Neural progenitor cell (in vitro differentiated cells): ENCODE data around the gene CIROP. TPM values are rescaled to one million over a fixed set of nuclear protein-coding genes. Genes with fewer than 3 reads are reported as not detected.

ENCODE experiments used
- DNase-seq: peaks from one replicate; pipeline ENCODE4 v3.0.0-alpha.2; 2016; ENCODE audit warnings: low spot score
- H2AFZ ChIP-seq: fragments of 200-600 bp; sonication (generic); replicated peaks from 2 replicates; pipeline ENCODE4 v1.6.1; 2016; ENCODE audit warnings: antibody characterized with exemption
- H3F3A ChIP-seq: fragments of 200-600 bp; sonication (generic); 2 replicates; pipeline ENCODE4 v1.6.1; 2016; ENCODE audit warnings: antibody characterized with exemption, low read depth
- H3K27ac ChIP-seq: fragments of 200-600 bp; sonication (generic); 2 replicates; pipeline ENCODE4 v1.5.1; 2016; ENCODE audit warnings: mild to moderate bottlenecking
- H3K27me3 ChIP-seq: fragments of 200-600 bp; sonication (generic); 2 replicates; pipeline ENCODE4 v1.6.1; 2016; ENCODE audit warnings: mild to moderate bottlenecking, moderate library complexity
- H3K36me3 ChIP-seq: fragments of 200-600 bp; sonication (generic); 2 replicates; pipeline ENCODE4 v1.5.1; 2016
- H3K4me1 ChIP-seq: fragments of 200-600 bp; sonication (generic); 2 replicates; pipeline ENCODE4 v1.6.1; 2016; ENCODE audit warnings: mixed run types
- H3K4me2 ChIP-seq: fragments of 200-600 bp; sonication (generic); 2 replicates; pipeline ENCODE4 v1.6.1; 2016
- H3K4me3 ChIP-seq: fragments of 200-600 bp; sonication (generic); 2 replicates; pipeline ENCODE4 v1.5.1; 2016
- H3K79me2 ChIP-seq: fragments of 200-600 bp; sonication (generic); 2 replicates; pipeline ENCODE4 v1.6.1; 2016; ENCODE audit warnings: low read depth
- H3K9ac ChIP-seq: fragments of 200-600 bp; sonication (generic); 2 replicates; pipeline ENCODE4 v1.6.1; 2016
- H3K9me3 ChIP-seq: fragments of 200-600 bp; sonication (generic); 2 replicates; pipeline ENCODE4 v1.5.1; 2016; ENCODE audit warnings: low read depth
- H4K20me1 ChIP-seq: fragments of 200-600 bp; sonication (generic); 2 replicates; pipeline ENCODE4 v1.6.1; 2016; ENCODE audit warnings: low read depth
- H3K27ac Mint-ChIP-seq: 3 replicates; pipeline ENCODE4 v1.8.0; 2021; ENCODE audit warnings: mixed read lengths
- H3K27me3 Mint-ChIP-seq: 2 replicates; pipeline ENCODE4 v1.8.0; 2022; ENCODE audit warnings: low read depth, mild to moderate bottlenecking, inconsistent platforms, moderate library complexity, mixed read lengths; ENCODE audit not compliant: insufficient read depth
- H3K36me3 Mint-ChIP-seq: 3 replicates; pipeline ENCODE4 v1.8.0; 2021; ENCODE audit warnings: mixed read lengths
- H3K4me1 Mint-ChIP-seq: 3 replicates; pipeline ENCODE4 v1.8.0; 2021; ENCODE audit warnings: mixed read lengths
- H3K4me3 Mint-ChIP-seq: 3 replicates; pipeline ENCODE4 v1.8.0; 2021; ENCODE audit warnings: mild to moderate bottlenecking, moderate library complexity, mixed read lengths
- H3K9me3 Mint-ChIP-seq: 3 replicates; pipeline ENCODE4 v1.8.0; 2020; ENCODE audit warnings: mixed read lengths
- CTCF ChIP-seq: fragments of 200-600 bp; sonication (generic); IDR thresholded peaks from 2 replicates; pipeline ENCODE4 v1.5.1; 2017; ENCODE audit warnings: antibody characterized with exemption, mild to moderate bottlenecking
- EZH2 ChIP-seq: fragments of 200-600 bp; sonication (generic); IDR thresholded peaks from 2 replicates; pipeline ENCODE4 v1.6.1; 2017; ENCODE audit warnings: antibody characterized with exemption, mild to moderate bottlenecking, moderate library complexity
- EZH2phosphoT487 ChIP-seq: fragments of 200-600 bp; sonication (generic); IDR thresholded peaks from 2 replicates; pipeline ENCODE4 v1.6.1; 2017; ENCODE audit warnings: antibody characterized with exemption
- total RNA-seq: library from RNA; depleted of rRNA; stranded (reverse); fragments of >200 nt; gene quantifications from 2 replicates; pipeline ENCODE4 v1.2.3, GENCODE V29; 2015; ENCODE audit warnings: low replicate concordance

The CIROP gene
- total RNA-seq, 1 donor from 2014 or later = 0.06 TPM

DNA sequence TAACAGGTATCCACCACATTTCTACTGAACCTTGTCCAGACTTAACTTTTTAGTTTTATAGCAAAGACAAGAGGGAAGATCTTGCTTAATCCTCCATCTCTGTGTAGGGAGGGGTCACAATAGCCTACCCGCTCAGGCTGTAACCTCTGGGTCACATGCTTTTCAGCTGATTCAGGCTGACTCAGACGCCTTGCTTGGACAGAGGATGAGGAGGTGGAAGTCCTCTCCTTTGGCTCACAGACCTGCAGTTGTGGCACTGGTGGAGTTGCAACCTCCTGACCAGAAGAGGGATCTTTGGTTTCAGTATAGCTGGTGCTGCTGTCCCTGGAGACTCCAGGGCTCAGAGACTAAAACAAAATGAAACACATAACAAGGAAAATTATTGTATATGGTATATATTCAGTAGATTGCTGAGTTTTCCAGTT, 26.1 kb downstream of the CIROP start:
- no peak for DNase-seq
- H3K9ac ChIP-seq = no peak overlapping the region

DNA sequence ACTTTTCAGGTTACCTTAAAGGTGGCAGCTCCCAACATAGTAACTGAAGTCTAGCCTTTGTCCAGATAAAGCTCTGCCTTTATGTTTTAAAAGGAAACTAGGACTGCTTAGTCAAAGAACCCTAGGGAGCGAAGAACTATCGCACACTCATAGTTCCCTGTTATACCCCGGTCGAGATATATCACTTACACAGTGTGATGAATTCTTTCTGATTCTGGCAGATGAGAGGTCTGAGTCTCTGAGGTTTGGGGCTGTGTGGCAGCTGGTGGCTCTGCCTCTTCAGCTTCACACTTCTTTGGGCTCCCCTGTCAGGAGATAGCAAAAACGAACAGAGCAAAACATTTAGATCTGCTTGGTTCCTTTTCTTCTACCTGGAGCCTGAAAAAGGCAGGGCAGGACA, 26.8 kb downstream of the CIROP start:
- no peaks in the 10 kb centered on the region for H3K9me3 Mint-ChIP-seq
- Histone ChIP-seq H3K4me2 (no peak overlapping the region), H3K79me2 (peaks cover 18% of the 10 kb centered on the region), H3K9me3 (no peaks in the 10 kb centered on the region), H3K36me3 (peaks cover 40% of the 10 kb centered on the region), H3K4me3 (no peak overlapping the region), H3K27me3 (no peaks in the 10 kb centered on the region), H2AFZ (no peak overlapping the region), H3F3A (peaks cover 57% of the 10 kb centered on the region), H4K20me1 (peaks cover 11% of the 10 kb centered on the region), H3K4me1 (no peaks in the 10 kb centered on the region), H3K27ac (no peak overlapping the region), H3K9ac (no peak overlapping the region)
- H3K27me3 Mint-ChIP-seq = no peaks in the 10 kb centered on the region
- H3K4me3 Mint-ChIP-seq = no peak overlapping the region
- DNase-seq = no peak
- TF ChIP-seq EZH2phosphoT487 = no peak
- peaks cover 32% of the 10 kb centered on the region for H3K36me3 Mint-ChIP-seq
- no peak overlapping the region for H3K27ac Mint-ChIP-seq
- H3K4me1 Mint-ChIP-seq = peaks cover 2% of the 10 kb centered on the region

More for the DNA sequence above, 26.1 kb downstream of the CIROP start:
- no peaks in the 10 kb centered on the region for H3K27me3 Mint-ChIP-seq
- H3K79me2 ChIP-seq = peaks cover 23% of the 10 kb centered on the region
- no peak overlapping the region for H3K27ac Mint-ChIP-seq
- H3K27me3 ChIP-seq = no peaks in the 10 kb centered on the region
- TF ChIP-seq EZH2 (no peak), CTCF (no peak), EZH2phosphoT487 (no peak)
- peaks cover 11% of the 10 kb centered on the region for H4K20me1 ChIP-seq
- H3K36me3 ChIP-seq = peaks cover 45% of the 10 kb centered on the region
- H3K9me3 ChIP-seq = no peaks in the 10 kb centered on the region
- no peaks in the 10 kb centered on the region for H3K9me3 Mint-ChIP-seq
- no peaks in the 10 kb centered on the region for H3K4me1 ChIP-seq
- H3F3A ChIP-seq = peaks cover 54% of the 10 kb centered on the region
- H3K4me1 Mint-ChIP-seq = no peaks in the 10 kb centered on the region
- H3K4me3 ChIP-seq = no peak overlapping the region
- H3K4me3 Mint-ChIP-seq = no peak overlapping the region
- H2AFZ ChIP-seq = no peak overlapping the region
- H3K36me3 Mint-ChIP-seq = peaks cover 32% of the 10 kb centered on the region
- no peak overlapping the region for H3K27ac ChIP-seq
- H3K4me2 ChIP-seq = no peak overlapping the region

- Mint-ChIP-seq H3K9me3 (no peaks in the 10 kb centered on the region), H3K36me3 (peaks cover 37% of the 10 kb centered on the region), H3K27ac (no peak overlapping the region), H3K27me3 (peaks cover 1% of the 10 kb centered on the region), H3K4me3 (no peak overlapping the region), H3K4me1 (peaks cover 12% of the 10 kb centered on the region)
- Histone ChIP-seq H2AFZ (no peak overlapping the region), H3K4me2 (no peak overlapping the region), H3K79me2 (peaks cover 17% of the 10 kb centered on the region), H3K36me3 (peaks cover 36% of the 10 kb centered on the region), H3K4me1 (peaks cover 10% of the 10 kb centered on the region), H3K27me3 (no peaks in the 10 kb centered on the region), H3K27ac (no peak overlapping the region), H3K9ac (no peak overlapping the region), H3K4me3 (no peak overlapping the region), H3F3A (peaks cover 68% of the 10 kb centered on the region), H4K20me1 (peaks cover 17% of the 10 kb centered on the region), H3K9me3 (no peaks in the 10 kb centered on the region)
- TF ChIP-seq CTCF (peak; percentile 70), EZH2phosphoT487 (no peak)
- DNase-seq = peak; percentile 52
Measured at GRCh38 chr14:23076785-23077408, 27.9 kb downstream of the CIROP start.

DNA sequence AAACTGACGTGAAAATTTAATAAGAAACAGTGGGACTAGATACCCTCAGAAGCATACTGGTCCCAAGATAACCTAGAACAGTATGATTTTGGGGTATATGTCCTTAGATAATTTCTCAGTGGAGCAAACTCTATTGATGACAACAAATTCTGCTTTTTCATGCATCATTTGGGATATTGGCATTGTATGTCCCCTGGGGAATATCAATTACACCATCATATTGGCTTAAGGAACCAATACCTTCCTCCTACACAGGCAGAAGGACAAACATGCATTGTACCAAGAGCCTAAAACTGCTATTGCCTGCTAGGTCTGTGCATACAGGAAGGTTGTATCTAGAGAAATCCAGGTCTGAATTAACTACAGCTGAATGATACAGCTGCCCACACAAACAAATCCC, 29.9 kb downstream of the CIROP start:
- peaks cover 71% of the 10 kb centered on the region for H3F3A ChIP-seq
- no peaks in the 10 kb centered on the region for H3K27me3 ChIP-seq
- H3K9me3 ChIP-seq = no peaks in the 10 kb centered on the region
- Mint-ChIP-seq H3K27ac (no peak overlapping the region), H3K4me1 (peaks cover 26% of the 10 kb centered on the region), H3K36me3 (peaks cover 32% of the 10 kb centered on the region), H3K9me3 (no peaks in the 10 kb centered on the region), H3K27me3 (peaks cover 8% of the 10 kb centered on the region), H3K4me3 (no peak overlapping the region)
- no peak overlapping the region for H3K9ac ChIP-seq
- H4K20me1 ChIP-seq = peaks cover 23% of the 10 kb centered on the region
- no peak for TF ChIP-seq EZH2
- no peak for TF ChIP-seq EZH2phosphoT487
- no peak for TF ChIP-seq CTCF
- H3K36me3 ChIP-seq = peaks cover 22% of the 10 kb centered on the region
- H3K4me3 ChIP-seq = no peak overlapping the region
- H3K4me1 ChIP-seq = peaks cover 14% of the 10 kb centered on the region
- no peak overlapping the region for H3K27ac ChIP-seq
- H3K79me2 ChIP-seq = peaks cover 32% of the 10 kb centered on the region
- H3K4me2 ChIP-seq = no peak overlapping the region
- no peak for DNase-seq
- H2AFZ ChIP-seq = no peak overlapping the region
